Measurements from ENCODE around the gene CNNM4. TPM values are rescaled to one million over a fixed set of nuclear protein-coding genes. Genes with fewer than 3 reads are reported as not detected.

Gene CNNM4
- total and polyA plus RNA-seq, 10 donors: 1.5 to 14.4 (median 7.8) TPM

DNA sequence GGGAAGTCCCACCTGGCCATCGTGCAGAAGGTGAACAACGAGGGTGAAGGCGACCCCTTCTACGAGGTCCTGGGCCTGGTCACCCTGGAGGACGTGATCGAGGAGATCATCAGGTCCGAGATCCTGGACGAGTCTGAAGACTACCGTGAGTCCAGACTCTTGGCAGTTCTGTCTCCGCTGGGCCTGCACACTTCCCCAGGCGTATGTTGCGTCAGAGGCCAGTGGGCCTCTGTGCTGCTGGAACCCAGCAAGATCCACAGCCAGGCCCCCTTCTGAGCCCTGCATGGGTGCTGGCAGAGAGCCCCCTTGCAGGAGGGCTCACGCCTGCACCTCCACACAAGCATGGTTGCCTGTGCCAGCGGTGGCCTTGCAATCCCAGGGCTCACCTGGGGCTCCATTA lies 64.4 kb downstream of the CNNM4 start:
- intact Hi-C loops (cut with DNase I; ENCODE audit: low total_unique reads): no loop called here
- Histone ChIP-seq H3K27me3 (replicated peaks in 1 of 7) (no peaks in the 10 kb centered on the region), H3K27ac (no peak overlapping the region), H3K9me3 (no peaks in the 10 kb centered on the region), H3K36me3 (peaks cover 0 to 98% (median 60%) of the 10 kb centered on the region in 6 donors), H3K4me1 (peaks cover 11 to 42% (median 21%) of the 10 kb centered on the region in 6 donors), H3K4me3 (no peak overlapping the region)
- peak in 1 of 3 donors; percentile 30 for TF ChIP-seq POLR2AphosphoS5 (IDR thresholded peaks at IDR 0.05)
- no peak for TF ChIP-seq POLR2A (IDR thresholded peaks at IDR 0.05)
- peak; percentile 61 for DNase-seq
- 81 to 96% (median 93%) methylated on average over 11 to 14 of the region's 14 CpGs for WGBS, 5 donors

DNA sequence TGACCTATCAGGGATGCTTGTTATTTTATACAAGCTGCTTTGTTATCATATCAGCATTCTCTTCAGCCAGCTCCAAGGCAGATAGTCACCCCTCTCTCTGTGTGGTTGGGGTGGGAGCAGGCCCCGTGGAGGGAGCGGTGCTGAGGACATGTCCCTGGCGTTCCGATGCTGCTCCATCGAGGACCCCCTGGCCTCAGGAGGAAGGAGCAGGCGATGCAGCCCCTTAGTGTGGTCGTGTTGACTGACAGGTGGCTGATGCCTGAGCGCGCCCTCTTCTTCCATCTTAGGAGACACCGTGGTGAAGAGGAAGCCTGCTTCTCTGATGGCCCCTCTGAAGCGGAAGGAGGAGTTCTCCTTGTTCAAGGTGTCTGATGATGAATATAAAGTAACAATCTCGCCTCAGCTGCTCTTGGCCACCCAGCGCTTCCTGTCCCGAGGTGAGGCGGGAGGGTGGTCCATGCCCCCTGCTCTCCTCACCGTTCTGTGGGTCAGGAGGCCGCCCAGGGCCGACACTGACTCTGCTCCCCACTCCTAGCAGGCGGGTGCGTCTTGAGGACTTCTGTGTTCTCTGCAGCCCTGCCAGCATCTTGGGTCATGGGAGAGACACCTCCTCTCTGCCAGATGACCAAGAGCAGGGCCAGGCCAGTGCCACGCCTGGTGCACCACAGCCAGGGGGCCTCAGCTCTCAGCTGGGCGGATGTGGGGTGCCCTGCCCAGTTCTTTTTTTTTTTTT lies 66.0 kb downstream of the CNNM4 start:
- Histone ChIP-seq H3K9me3 (no peaks in the 10 kb centered on the region), H3K27ac (no peak overlapping the region), H3K4me3 (no peak overlapping the region), H3K27me3 (replicated peaks in 1 of 7) (no peaks in the 10 kb centered on the region), H3K4me1 (peaks cover 0 to 26% (median 6%) of the 10 kb centered on the region in 6 donors), H3K36me3 (peaks cover 0 to 100% (median 74%) of the 10 kb centered on the region in 6 donors)
- intact Hi-C loops (cut with DNase I; ENCODE audit: low total_unique reads): no loop called here
- peak; percentile 64 for DNase-seq
- WGBS, 5 donors: 90 to 94% (median 93%) methylated on average over 15 to 22 of the region's 22 CpGs
- TF ChIP-seq POLR2AphosphoS5 (IDR thresholded peaks at IDR 0.05): peak in 2 of 3 donors; percentile 9 to 45
- TF ChIP-seq, protein P1, sequence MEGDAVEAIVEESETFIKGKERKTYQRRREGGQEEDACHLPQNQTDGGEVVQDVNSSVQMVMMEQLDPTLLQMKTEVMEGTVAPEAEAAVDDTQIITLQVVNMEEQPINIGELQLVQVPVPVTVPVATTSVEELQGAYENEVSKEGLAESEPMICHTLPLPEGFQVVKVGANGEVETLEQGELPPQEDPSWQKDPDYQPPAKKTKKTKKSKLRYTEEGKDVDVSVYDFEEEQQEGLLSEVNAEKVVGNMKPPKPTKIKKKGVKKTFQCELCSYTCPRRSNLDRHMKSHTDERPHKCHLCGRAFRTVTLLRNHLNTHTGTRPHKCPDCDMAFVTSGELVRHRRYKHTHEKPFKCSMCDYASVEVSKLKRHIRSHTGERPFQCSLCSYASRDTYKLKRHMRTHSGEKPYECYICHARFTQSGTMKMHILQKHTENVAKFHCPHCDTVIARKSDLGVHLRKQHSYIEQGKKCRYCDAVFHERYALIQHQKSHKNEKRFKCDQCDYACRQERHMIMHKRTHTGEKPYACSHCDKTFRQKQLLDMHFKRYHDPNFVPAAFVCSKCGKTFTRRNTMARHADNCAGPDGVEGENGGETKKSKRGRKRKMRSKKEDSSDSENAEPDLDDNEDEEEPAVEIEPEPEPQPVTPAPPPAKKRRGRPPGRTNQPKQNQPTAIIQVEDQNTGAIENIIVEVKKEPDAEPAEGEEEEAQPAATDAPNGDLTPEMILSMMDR (IDR thresholded peaks at IDR 0.05 in 8 of 11, conservative IDR thresholded peaks at IDR 0.05 in 3 of 11): no peak

DNA sequence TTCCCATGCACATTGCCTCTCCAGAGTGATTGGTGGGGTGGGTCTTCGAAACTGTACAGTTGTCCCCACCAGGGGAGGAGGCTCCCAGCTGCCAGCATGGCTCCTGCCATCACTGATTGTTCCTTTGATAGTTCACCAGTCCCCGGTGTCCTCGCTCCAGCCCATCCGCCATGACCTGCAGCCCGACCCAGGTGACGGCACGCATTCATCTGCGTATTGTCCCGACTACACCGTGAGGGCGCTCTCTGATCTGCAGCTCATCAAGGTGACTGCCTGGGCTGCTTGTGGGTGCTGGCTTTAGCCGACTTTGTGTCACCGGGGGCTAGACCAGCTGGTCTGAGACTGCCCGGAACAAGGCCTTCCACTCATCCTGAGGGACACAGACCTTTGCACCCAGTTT lies 67.7 kb downstream of the CNNM4 start:
- Histone ChIP-seq H3K36me3 (peaks cover 0 to 100% (median 84%) of the 10 kb centered on the region in 6 donors), H3K9me3 (no peaks in the 10 kb centered on the region), H3K4me1 (peaks cover 0 to 27% (median 14%) of the 10 kb centered on the region in 6 donors), H3K4me3 (no peak overlapping the region), H3K27me3 (replicated peaks in 1 of 7) (no peaks in the 10 kb centered on the region), H3K27ac (no peak overlapping the region)
- TF ChIP-seq, protein P1 (IDR thresholded peaks at IDR 0.05 in 8 of 11, conservative IDR thresholded peaks at IDR 0.05 in 3 of 11): no peak
- TF ChIP-seq POLR2AphosphoS5 (IDR thresholded peaks at IDR 0.05): no peak
- no peak for TF ChIP-seq POLR2A (IDR thresholded peaks at IDR 0.05)
- WGBS, 5 donors: 92 to 98% (median 96%) methylated on average over 14 of the region's 14 CpGs
- intact Hi-C loops (cut with DNase I; ENCODE audit: low total_unique reads): no loop called here
- peak; percentile 68 for DNase-seq

DNA sequence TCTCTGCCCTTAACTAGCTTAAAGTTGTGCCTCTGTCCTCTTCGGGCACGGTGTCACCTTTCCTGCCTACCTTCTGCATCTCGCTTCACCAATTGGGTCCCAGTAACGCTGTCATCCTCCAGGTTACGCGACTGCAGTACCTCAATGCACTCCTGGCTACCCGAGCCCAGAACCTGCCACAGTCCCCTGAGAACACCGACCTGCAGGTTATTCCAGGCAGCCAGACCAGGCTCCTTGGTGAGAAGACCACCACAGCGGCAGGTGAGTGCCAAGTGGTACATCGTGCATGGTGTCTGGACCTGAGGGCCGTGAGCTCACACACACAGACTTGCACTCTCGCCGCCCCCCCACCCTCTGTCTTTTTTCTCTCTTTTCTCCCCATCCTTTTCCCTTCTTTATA lies 68.2 kb downstream of the CNNM4 start:
- Histone ChIP-seq H3K27me3 (replicated peaks in 1 of 7) (no peaks in the 10 kb centered on the region), H3K9me3 (no peaks in the 10 kb centered on the region), H3K36me3 (peaks cover 0 to 100% (median 84%) of the 10 kb centered on the region in 6 donors), H3K4me1 (peaks cover 0 to 27% (median 15%) of the 10 kb centered on the region in 6 donors), H3K4me3 (no peak overlapping the region), H3K27ac (no peak overlapping the region)
- WGBS, 5 donors: 94 to 98% (median 96%) methylated on average over 13 of the region's 13 CpGs
- peak; percentile 59 for DNase-seq
- TF ChIP-seq, protein P1 (IDR thresholded peaks at IDR 0.05 in 8 of 11, conservative IDR thresholded peaks at IDR 0.05 in 3 of 11): no peak
- TF ChIP-seq POLR2A (IDR thresholded peaks at IDR 0.05): no peak
- intact Hi-C loops (cut with DNase I; ENCODE audit: low total_unique reads): no loop called here
